Measurements from ENCODE around the gene IFTAP.
A peak's percentile ranks its signal among the peaks of the same experiment; 100 is the strongest.
"Not testable (repeated sequence)": the region's sequence is repeated elsewhere in the genome, so short reads cannot be mapped to it uniquely, and the experiment has no call there.

IFTAP gene

DNA sequence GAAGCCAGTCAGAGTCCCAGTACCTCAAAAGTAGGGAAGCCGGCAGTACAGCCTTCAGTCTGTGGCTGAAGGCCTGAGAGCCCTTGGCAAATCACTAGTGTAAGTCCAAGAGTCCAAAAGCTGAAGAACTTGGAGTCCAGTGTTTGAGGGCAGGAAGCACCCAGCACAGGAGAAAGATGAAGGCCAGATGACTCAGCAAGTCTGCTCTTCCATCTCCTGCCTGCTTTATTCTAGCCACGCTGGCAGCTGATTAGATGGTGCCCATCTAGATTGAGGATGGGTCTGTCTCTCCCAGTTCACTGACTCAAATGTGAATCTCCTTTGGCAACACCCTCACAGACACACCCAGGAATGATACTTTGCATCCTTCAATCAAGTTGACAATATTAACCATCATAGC, 67.1 kb downstream of the IFTAP start:
- not testable (repeated sequence) for DNase-seq

DNA sequence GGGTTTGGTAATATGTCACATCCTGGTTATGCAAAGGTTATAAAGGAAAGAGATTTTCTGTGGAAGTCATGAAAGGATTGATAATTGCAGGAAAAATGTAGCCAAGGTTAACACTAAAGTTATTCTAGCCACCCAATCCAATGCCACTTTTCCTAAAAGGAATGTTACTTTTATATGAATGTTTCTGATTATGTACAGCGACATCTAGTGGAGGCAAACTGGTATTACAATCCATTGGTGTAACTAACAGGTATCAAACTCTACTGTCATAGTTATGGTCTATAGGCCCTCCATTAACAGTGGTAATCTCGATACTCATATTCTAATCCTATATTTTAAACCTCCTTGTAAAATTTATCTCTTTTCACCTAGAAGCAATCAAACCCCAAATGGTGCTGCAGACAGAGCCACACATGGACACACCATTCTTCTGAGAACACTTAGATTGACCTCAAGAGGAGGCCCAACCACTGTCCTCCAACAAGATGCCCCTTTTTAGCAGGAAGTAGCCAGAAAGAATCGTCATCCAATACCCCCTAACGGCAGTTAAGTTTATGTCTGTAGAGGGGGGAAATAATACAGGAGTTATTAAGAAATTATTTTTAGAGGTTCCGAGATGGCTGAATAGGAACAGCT, 78.6 kb downstream of the IFTAP start:
- peak; percentile 18 for DNase-seq

DNA sequence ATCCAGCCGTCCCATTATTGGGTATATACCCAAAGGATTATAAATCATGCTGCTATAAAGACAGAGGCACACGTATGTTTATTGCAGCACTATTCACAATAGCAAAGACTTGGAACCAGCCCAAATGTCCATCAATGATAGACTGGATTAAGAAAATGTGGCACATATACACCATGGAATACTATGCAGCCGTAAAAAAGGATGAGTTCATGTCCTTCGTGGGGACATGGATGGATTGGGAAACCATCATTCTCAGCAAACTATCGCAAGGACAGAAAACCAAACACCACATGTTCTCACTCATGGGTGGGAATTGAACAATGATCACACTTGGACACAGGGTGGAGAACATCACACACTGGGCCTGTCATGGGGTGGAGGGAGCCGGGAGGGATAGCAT, 85.2 kb downstream of the IFTAP start:
- DNase-seq = not testable (repeated sequence)

DNA sequence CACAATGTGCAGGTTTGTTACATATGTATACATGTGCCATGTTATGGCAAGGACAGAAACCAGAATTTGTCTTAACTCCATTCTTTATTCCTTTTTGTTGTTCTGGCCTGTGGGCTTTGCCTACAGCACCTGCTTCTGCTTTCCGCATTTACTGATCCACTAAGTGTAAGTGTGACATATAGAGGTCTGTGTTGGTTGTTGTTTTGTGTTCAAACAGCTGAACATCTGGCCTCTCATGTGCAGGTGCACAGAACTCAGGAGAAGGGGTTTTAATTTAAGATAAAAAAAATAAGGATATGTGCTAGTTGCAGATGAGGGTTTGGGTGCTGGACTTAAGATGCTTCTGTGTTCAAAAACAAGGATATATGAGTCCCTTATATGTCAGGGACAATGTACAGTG, 89.5 kb downstream of the IFTAP start:
- no peak for DNase-seq

DNA sequence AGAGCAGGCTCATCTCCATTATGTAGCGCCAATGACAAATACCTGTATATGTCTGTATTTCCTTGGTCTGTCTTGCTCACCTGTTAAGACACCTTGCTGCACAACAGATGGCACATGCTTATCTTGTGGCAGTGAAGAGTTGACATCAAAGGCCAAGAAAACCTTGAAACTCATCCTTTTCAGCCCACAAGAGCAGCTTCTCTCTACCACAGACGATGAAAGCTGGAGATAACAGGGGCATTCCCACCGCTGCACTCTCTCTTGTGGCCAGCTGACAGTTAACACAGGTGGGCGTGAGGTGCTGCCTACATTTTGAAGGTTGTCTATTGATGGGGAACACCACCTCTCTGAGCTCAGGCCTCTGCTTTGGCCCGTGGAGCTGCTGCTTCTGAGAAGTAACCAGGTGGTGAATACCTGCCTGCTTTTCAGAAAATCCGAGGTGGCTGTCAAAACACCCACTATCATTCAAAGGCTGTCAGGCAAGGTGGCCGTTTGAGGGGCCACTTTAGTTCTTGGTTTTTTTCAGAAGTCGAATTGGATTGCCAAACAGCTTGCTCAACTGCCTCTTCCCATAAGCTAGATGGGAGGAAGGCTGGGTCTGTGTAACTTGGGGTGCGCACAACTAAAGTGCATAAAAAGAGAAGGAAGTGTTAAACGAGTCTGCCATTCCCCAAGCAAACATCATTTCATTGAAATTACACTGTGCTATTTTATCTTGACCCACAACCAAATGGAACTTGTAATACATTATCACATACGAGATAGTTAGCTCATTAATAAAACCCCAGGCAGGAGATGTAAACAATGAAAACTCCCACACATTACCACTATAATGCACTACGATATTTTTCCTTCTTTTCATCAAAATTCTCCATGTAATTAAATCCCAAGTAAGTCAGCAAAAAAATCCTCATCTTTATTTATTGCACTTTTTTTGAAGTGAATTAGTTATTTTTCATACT, 90.8 kb downstream of the IFTAP start:
- DNase-seq = peak; percentile 2

DNA sequence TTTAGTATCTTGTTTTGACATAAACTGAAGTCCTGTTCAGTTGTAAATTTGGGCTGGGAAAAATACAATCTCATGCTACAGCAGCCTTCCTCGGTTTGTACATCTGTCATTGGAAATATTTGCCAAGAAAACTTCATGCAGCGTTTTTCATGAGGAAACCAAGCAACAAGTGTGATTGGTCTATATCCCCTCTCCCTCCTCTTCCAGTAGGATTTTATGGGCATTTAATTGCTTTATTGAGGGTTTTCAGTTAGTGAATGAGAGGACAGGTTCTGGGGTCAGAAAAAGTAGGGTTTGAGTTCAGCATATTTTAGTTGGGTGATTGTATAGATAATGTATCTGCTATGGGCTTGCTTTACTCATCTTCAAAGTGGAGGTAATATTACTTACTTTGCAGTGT, 93.8 kb downstream of the IFTAP start:
- DNase-seq = no peak

DNA sequence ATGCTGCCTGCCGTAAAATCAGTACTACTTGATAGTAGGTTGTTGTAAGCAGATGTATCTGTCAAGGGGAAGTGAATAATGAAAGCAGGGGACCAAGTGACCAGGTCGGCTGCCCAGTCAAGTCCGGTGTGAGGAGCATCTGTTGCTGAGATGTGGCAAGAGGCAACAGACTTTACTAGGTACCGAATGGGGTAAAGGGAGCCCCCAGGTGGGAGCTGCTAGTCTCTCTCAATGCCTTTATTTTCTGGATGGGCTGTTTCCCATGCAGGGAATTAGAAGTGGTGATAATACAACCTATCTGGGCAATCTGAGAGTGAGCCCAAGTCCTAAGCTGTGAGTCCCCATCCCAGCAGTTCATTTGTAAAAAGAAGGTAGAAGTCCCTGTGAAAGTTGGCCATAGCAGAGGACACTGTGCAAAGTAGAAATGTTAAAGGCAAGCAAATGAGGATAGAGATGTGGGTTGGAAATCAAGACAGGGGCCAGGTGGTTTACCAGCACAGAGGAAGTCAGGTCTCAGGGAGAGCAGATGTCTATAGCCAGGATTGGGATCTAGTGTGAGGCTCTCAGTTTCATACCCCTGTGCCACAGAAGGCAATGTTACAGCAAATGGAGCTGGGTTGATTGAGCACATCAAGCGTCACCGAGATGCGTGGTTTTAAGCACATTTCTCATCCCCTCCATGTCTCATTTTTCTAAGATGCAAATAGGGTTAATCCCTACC, 94.4 kb downstream of the IFTAP start:
- no peak for DNase-seq

DNA sequence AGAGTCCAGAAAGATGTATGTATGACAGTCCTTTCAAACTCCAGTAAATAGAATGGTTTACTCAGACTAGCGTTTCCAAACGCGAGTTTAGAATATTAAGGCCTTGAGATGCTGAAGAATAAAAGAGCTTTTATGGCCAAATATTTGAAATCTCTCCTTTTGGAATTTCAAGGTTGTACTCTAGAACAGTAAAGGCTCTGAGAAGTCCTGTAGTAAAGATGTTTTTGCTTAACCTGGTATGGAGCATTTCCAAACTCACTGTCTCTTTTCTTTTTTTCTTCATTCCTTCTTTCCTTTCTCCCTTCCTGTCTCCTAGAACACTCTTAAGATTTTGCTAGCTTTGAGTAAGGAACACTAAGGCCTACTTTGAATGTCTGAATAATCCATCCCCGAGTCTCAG, 95.1 kb downstream of the IFTAP start:
- no peak for DNase-seq

DNA sequence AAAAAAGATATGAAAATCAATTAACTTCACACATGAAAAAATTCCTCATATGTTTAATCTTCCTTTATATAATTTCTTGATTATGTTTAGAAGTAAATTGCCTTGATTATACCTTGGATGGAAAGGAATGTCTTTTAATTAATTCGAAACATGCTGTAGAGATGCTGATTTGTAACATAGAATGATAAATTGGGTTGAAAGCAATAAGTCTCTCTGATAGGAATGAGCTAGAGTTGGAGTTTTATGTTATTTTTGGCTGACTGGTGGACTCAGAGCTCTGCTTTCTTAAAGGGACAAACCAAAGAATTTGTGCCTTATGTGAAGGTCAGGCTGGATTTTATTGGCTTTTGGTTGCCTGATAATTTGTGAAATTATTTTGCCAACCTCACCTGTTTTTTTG, 98.4 kb downstream of the IFTAP start:
- no peak for DNase-seq

DNA sequence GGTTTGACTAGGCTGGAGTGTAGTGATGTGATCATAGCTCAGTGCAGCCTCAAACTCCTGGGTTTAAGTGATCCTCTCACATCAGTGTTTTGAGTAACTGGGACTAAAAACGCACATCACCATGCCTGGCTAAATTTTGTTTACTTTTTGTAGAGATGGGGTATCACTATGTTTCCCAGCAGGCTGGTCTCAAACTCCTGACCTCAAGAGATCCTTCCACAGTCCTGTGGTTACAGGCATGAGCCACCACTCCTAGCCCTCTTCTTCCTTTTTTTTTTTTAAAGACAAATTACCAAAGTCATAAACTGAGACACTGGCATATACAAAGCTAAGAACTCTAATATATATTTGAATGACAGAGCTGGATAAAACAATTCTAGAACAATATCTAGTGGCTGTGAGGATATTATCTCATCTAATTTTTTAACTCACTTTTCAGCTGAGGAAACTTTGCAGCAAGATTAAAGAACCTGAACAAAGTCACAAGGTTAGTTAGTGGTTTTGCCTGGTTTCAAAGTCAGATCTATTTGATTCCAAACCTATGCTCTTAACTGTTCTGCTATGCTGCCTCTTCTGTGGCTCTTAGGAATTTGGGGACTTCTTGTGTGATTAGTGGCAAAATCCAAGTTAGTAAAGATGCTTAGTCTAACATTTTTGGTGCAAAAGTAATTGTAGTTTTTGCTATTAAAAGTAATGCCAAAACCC, 99.0 kb downstream of the IFTAP start:
- DNase-seq = no peak

DNA sequence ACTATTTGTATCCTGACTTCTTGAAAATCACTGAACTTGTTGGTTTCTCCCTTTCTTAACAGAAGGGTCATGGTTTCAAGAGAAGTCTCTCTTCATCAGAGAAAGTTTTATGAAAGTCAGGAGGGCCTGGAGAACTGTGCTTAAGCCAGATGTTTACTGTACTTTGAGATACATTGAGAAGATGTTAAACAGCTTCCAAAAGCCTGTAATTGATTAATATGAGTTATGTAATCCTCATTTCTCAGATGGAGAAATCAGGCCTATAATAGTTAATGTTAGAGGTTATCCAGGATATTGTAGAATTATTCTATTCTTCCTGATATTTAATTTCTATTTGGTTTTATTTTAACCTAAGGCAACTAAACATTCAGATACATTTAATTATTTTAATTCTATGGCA, 100.8 kb downstream of the IFTAP start:
- DNase-seq = no peak

DNA sequence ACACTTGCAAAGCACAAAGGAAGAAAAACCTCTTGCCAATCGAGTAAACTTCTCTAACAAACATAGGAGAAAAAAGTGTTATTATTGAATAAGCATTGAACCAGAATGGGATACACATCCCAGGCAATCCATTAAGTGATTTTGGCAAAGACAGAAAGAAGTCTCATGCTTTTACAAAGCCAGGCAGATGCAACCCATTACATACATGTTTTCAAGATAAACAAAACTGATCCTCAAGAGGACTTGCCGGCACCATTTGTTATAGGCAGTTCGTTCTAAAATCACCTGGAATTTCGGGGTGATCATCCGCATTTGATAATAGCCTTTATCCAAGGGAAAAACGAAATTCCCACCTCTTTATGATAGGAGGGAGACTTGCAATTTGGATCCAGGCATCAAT, 101.3 kb downstream of the IFTAP start:
- no peak for DNase-seq

DNA sequence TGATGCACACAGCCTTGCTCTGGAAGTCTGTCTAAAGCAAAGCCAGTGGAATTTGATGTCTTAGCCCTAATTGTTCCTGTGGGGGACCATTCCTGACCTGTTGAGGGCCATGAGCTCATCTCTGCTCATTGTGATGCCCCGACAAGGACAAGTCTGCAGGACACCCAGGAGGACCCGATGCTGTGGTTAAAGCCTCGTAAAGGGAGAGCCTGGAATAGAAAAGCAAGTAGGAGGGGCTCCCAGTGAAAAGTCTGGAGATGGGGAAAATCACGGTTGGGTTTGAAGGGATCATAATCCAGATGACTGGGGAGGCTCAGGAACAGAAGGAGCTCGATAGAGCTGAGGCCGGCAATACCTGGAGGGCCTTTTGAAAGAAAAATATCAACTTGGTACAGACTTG, 102.2 kb downstream of the IFTAP start:
- DNase-seq = no peak

DNA sequence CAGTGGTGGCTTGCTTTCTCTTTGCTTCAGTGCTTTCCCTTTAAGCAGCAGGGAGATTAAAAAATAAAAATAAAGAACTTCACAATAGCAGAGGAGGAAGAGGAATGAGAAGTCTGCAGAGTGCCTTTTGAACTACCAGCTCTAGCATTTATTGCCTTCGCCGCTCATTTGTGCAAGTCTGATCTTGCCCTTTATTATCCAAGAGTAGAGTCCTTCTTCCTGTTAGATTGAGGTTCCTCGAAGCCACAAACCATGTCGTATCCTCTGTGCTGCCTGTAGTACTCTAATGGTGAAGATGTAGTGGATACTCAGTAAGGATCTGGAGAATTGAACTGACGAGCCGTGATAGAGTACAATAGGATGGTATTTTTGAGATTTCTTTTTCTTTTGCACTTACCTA, 105.0 kb downstream of the IFTAP start:
- no peak for DNase-seq

DNA sequence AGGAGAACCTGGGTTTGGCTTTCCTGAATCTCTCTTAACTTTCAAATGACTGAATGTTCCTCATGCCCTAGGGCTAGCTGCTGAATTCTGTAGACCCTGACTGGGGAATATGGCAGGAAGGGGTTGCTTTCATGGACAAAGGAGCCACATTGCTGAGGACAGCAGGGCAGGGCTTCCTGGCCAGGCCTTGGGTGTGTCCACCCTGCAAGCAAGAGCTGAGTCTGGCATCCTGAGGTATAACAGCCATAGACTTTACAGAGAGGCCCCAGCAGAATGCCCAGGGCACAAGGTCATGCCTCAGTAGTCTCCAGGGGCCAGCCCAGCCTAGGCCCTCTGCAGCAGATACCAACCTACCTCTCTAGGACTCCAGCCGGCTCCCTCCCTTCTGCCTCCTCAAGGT, 105.9 kb downstream of the IFTAP start:
- DNase-seq = no peak

DNA sequence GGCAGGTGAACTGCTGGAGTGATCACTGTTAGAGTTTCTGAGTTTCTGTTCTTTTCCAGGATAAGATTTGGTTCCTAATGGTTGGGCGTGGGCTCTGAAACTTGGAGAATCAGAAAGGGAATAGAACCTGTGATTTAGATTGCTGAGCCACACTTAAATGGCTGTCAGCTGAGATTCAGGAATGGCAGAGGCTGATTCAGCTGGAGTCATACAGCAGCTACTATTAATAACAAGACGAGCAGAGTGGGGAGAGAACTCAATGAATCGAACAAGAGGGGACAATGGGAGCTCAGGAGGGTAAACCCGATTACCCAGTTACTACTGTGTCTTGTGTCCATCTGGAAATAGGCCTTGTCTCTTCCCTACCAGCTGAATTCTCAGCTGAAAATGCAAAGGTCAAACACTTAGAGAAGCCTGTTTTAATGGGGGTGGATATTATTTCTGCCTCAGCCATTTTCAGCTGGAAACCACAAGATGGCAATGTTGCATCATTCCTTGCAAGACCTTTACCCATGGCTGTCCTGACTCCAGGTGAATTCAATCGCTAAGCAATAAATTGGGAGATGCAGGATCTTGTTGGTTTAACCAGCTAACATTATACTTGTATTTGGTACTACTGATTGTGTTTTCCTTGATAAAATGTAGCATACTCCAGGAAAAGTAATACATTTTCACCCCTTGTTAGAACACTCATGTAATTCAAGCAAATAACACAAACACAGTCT, 108.2 kb downstream of the IFTAP start:
- DNase-seq = no peak

DNA sequence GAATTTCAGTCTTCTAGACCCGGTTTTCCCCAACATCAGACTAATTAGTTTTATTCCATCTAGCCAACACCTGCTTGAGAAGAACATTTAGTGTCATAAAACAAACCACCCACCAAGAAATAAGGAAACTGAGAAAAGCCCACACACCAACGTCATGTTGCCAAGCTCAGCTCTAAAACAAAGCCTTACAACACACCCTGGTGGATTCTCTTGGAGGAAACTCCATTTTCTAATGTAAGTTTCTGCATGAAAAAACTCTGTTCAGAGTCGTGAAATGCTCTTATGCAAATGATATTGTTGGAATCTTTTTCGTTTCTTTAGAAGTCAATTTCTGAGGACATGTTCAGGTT, 108.7 kb downstream of the IFTAP start:
- DNase-seq = no peak

Data from CD4-positive, alpha-beta T cell treated with Interleukin-6 for 4 hours (primary cell).